HepG2 (cell line): ENCODE data around the gene CBLC. TPM values are rescaled to one million over a fixed set of nuclear protein-coding genes. Genes with fewer than 3 reads are reported as not detected.
A peak's percentile ranks its signal among the peaks of the same experiment; 100 is the strongest.

Experiments
- BHLHE40 ChIP-seq: IDR thresholded peaks from 2 replicates; pipeline ENCODE4 v1.6.1; 2011; ENCODE audit warnings: low read length, improper control_type of control experiment
- DMTF1 ChIP-seq: sonication (generic); formaldehyde crosslinking; IDR thresholded peaks from 2 replicates; pipeline ENCODE4 v1.4.0; 2020; ENCODE audit warnings: mild to moderate bottlenecking, missing genetic modification reagents
- MBNL3 ChIP-seq: fragments of 250-450 bp; sonication (Bioruptor Pico); conservative IDR thresholded peaks from 2 replicates; pipeline ENCODE4 v1.8.0; 2022; ENCODE audit warnings: mild to moderate bottlenecking, inconsistent platforms
- MXD1 ChIP-seq: sonication (generic); formaldehyde crosslinking; IDR thresholded peaks from 2 replicates; pipeline ENCODE4 v1.4.0; 2020; ENCODE audit warnings: mild to moderate bottlenecking, missing genetic modification reagents
- NFKB2 ChIP-seq: sonication (generic); formaldehyde crosslinking; IDR thresholded peaks from 2 replicates; pipeline ENCODE4 v1.4.0; 2020; ENCODE audit warnings: missing genetic modification reagents, borderline replicate concordance
- PAF1 ChIP-seq: IDR thresholded peaks from 2 replicates; pipeline ENCODE4 v1.6.1; 2016; ENCODE audit warnings: missing genetic modification reagents, missing compliant biosample characterization
- RNF219 ChIP-seq: sonication (generic); formaldehyde crosslinking; IDR thresholded peaks from 2 replicates; pipeline ENCODE4 v1.5.0; 2020; ENCODE audit warnings: mild to moderate bottlenecking, missing genetic modification reagents
- SNAI1 ChIP-seq: sonication (generic); formaldehyde crosslinking; IDR thresholded peaks from 2 replicates; pipeline ENCODE4 v1.5.0; 2020; ENCODE audit warnings: mild to moderate bottlenecking, missing genetic modification reagents, borderline replicate concordance
- YEATS4 ChIP-seq: sonication (generic); formaldehyde crosslinking; IDR thresholded peaks from 2 replicates; pipeline ENCODE4 v1.4.0; 2020; ENCODE audit warnings: missing genetic modification reagents, borderline replicate concordance
- ZBTB44 ChIP-seq: sonication (generic); formaldehyde crosslinking; IDR thresholded peaks from 2 replicates; pipeline ENCODE4 v1.4.0; 2020; ENCODE audit warnings: missing genetic modification reagents
- ZC3H13 ChIP-seq: sonication (generic); formaldehyde crosslinking; IDR thresholded peaks from 2 replicates; pipeline ENCODE4 v1.8.1; 2023; ENCODE audit warnings: mild to moderate bottlenecking, missing genetic modification reagents, moderate library complexity
- ZNF253 ChIP-seq: sonication (generic); formaldehyde crosslinking; IDR thresholded peaks from 2 replicates; pipeline ENCODE4 v1.8.0; 2022; ENCODE audit warnings: mild to moderate bottlenecking, missing genetic modification reagents, borderline replicate concordance
- ZNF263 ChIP-seq: sonication (generic); formaldehyde crosslinking; IDR thresholded peaks from 2 replicates; pipeline ENCODE4 v1.4.0; 2020; ENCODE audit warnings: missing genetic modification reagents
- ZNF292 ChIP-seq: sonication (generic); formaldehyde crosslinking; IDR thresholded peaks from 2 replicates; pipeline ENCODE4 v1.8.1; 2022; ENCODE audit warnings: mild to moderate bottlenecking, low read depth, missing genetic modification reagents, borderline replicate concordance
- ZNF382 ChIP-seq: sonication (generic); formaldehyde crosslinking; IDR thresholded peaks from 2 replicates; pipeline ENCODE4 v1.5.0; 2020; ENCODE audit warnings: missing genetic modification reagents, mild to moderate bottlenecking, borderline replicate concordance
- ZNF383 ChIP-seq: sonication (generic); formaldehyde crosslinking; IDR thresholded peaks from 2 replicates; pipeline ENCODE4 v1.4.0; 2020; ENCODE audit warnings: missing genetic modification reagents, mild to moderate bottlenecking, borderline replicate concordance
- ZNF577 ChIP-seq: sonication (generic); formaldehyde crosslinking; IDR thresholded peaks from 2 replicates; pipeline ENCODE4 v1.4.0; 2020; ENCODE audit warnings: mild to moderate bottlenecking, low read depth, missing genetic modification reagents, borderline replicate concordance
- ZNF883 ChIP-seq: sonication (generic); formaldehyde crosslinking; IDR thresholded peaks from 2 replicates; pipeline ENCODE4 v1.5.1; 2020; ENCODE audit warnings: mild to moderate bottlenecking, missing genetic modification reagents; ENCODE audit errors: not compliant biosample characterization
- polyA plus RNA-seq, 8 experiments: library from polyadenylated mRNA; depleted of rRNA in 3 of 8; stranded (reverse) in 7 of 8; unstranded in 1 of 8; fragments of >200 nt; fragmentation: Illumina TruSeq in 4 of 8; extraction: Trizol in 4 of 8; gene quantifications; 2 replicates each; pipeline versions ENCODE4 v1.2.1 to v1.2.3, GENCODE V29; 2011 to 2016; ENCODE audit warnings: low read depth in 4 of 8, missing spikeins in 1 of 8, mixed read lengths in 1 of 8; ENCODE audit not compliant: insufficient read depth in 1 of 8
- total RNA-seq, 5 experiments: library from RNA; depleted of rRNA; stranded (reverse); fragments of >200 nt; fragmentation: Illumina TruSeq; extraction: Trizol; gene quantifications; 2 replicates each; pipeline ENCODE4 v1.2.3, GENCODE V29; 2016; ENCODE audit warnings: low read depth in 1 of 5

CBLC gene
- total and polyA plus RNA-seq, 2 of the 13 experiments (the other 11 are each of a cell fraction or from before 2014, with no cell fraction given): 1.8 to 2.6 TPM

DNA sequence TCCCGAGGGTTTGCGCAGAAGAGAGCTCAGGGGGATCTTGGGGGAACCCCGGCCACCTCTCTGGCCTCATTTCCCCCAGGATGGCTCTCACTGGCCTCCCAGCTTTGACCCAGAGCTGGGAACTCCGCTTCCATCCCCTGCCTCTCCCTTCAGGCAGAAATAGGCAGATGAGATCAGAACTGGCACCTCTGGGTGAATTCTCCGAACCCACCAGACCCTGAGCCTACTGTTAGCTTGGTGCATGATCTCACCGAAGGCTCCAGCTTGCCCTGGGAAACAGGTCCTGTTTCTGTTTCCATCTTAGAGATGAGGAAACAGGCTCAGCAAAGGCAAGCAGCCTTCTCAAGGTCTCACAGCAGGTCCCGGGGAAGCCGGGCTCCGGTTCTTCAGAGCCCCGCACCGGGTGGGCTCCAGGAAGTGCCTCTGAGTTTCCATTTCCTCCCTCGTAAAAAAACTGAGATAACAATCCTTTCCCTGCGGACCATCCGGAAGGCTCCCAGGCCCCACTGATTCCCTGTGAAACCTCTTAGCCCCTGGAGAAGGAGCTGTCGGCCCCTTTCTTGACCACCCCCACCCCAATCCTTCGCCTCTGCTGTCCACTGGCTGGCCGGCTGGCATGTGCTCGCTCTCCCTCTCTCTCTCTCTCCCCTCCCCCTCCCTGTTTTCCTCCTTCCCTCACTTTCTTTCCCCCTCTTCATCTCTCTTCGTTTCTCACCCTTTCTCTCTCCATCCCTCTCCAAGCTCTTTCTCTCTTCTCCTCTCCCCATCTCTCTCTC, 70.5 kb downstream of the CBLC start (continued):
- TF ChIP-seq ZNF883 (CRISPR knock-in tag) (no peak), ZNF292 (CRISPR knock-in tag) (no peak), RNF219 (CRISPR knock-in tag) (no peak), ZNF383 (CRISPR knock-in tag) (no peak), ZC3H13 (CRISPR knock-in tag) (no peak), YEATS4 (CRISPR knock-in tag) (no peak), PAF1 (CRISPR knock-in tag) (no peak), MXD1 (CRISPR knock-in tag) (no peak), ZBTB44 (CRISPR knock-in tag) (no peak), ZNF382 (CRISPR knock-in tag) (no peak), SNAI1 (CRISPR knock-in tag) (0 out of 2 replicates have a peak, but pooled peaks have one; percentile 15), ZNF263 (CRISPR knock-in tag) (no peak), ZNF253 (CRISPR knock-in tag) (no peak), ZNF577 (CRISPR knock-in tag) (no peak), NFKB2 (CRISPR knock-in tag) (no peak), DMTF1 (CRISPR knock-in tag) (no peak), BHLHE40 (no peak), MBNL3 (CRISPR knock-in tag) (no peak)
